ENCODE results near the gene COL11A1.

The COL11A1 gene

DNA sequence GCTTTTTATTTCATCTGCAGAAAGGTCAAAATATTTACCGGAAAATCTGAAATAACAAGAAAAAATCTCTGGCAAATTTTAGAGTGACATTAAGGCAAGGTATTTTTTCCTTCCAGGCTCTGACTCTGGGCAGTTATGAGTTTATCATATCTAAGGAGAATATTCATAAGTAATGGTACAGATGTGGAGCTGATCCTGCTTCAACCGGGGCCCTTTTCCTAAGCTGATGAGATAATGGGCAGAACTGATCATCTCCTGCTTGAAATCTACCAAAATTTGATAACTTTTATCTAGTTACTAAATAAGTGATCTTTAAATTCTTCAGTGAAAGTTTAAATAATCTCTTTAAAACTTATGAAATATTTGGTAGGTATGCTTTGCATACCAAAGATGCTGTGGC lies 211.6 kb downstream of the COL11A1 start:
- no peak for DNase-seq

- no peak for DNase-seq
These were observed 212.0 kb downstream of the COL11A1 start for GRCh38 chr1:102896286-102896685.

- no peak for DNase-seq
These were observed 216.3 kb downstream of the COL11A1 start for GRCh38 chr1:102891868-102892625.

DNA sequence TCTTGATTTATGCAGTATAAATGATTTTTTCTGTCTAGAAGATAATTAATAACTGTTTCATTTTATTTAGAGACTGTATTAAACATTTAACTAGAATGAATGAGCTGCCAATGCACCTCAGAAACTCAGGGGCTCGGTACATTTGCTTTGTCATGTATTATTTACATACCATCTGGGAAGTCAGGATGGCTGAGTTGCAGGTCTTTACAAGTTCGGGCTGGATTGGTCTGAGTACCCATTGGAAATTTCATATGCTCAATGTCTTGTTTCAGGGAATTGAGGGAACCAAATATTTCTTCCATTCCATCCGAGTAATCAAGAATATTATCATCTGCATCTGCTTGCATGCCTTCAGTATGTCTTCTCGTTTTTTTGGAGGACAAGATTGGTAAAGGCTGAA lies 221.7 kb downstream of the COL11A1 start:
- no peak for DNase-seq

DNA sequence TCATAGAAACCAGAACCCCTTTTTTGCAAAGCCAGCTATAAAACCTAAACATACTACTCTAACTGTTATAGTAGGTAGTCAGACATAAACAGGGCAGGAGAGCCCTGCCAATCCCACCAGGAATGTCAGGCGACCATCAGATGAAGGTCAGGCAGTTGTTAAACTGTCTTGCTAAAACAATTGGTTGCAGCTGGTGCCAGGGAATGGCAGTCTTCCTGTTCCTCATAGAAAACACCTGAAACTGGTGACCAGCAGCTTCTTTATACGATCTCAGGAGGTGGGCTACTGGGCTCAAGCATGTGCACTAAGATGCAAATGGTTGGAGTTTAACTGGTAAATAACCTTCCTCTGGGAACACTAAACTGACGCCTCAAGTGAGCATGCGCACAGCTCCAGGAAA lies 224.1 kb downstream of the COL11A1 start:
- DNase-seq: no peak

DNA sequence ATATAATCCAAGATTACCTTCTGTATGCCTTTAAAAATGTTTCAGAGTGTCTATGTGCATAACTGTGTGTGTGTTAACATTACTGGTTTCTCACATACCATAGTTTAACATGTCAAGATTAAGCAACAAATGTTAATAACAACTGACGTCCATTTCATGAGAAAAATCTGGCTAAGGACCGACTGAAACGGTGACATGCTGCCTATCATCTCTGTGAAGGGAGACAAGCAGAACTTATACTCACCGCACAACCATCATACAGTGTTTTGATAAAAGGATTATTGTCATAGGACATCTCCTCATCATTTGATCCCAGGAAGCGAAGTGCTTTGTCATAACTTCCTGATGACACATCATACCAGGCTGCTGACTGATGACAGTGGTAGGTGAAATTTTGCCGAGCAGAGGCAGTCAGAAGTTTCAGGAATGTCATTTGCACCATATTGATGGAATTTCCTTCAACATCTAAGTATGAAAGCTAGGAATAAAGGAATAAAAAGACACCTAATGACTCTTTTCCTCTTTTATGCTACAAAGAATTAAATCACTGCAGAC lies 228.8 kb downstream of the COL11A1 start:
- no peak for DNase-seq

DNA sequence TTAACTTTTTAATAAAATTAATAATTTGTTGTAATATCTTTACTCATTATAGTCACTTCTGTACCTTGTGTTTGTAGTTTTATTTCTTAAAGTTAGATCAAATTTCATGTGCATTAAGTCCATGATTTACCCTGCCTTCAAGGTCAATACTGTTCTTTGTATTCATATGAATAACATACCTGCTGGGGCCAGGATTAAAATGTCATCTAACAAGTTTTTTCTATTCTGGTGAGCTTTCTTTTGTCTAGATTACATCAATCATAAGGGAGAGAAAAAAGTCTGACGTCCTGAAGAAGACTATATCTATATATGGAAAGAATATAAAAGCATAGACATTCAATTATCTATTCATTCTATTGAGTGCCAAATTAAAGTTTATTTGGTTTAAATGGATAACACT lies 232.6 kb downstream of the COL11A1 start:
- DNase-seq: no peak

- DNase-seq: no peak
These were observed 235.8 kb downstream of the COL11A1 start for GRCh38 chr1:102872526-102872925.

- DNase-seq: no peak
These were observed 236.2 kb downstream of the COL11A1 start for GRCh38 chr1:102872097-102872496.

DNA sequence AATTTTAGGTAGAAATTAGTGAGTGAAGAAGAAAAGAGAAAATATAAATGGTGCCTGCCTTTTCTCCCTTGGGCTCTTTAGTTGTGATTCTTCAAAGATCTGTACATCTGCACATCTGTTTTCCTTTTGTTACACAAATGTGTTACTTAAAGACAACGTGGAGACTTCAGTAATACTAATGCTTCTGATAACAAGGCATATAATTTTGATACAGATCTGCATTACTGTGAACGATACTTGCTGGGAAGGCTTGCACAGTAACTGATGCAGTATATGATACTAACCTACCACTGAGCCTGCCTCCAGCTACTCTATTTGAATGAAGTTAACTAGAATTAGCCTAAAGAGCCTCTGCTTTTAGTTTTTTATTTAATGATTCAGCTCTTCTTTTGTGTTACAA lies 244.6 kb downstream of the COL11A1 start:
- no peak for DNase-seq

DNA sequence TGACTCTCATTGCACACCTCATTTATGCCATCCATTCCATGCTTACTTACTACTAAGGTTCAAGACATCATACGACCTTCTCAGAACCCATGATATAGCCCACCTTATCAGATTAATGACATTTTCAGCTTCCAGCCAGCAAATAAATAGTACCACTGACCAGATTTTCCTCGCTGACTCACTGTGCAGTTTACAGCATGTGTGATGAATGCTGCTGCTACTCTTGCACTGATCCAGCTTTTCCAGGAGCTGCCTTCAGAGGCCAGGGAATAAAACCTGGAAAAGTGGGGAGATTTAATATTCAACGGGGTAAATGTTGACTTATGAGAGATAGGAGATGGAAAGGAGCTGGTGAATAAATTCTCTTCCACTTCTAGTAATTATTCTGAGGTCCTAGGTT lies 247.1 kb downstream of the COL11A1 start:
- DNase-seq: no peak

DNA sequence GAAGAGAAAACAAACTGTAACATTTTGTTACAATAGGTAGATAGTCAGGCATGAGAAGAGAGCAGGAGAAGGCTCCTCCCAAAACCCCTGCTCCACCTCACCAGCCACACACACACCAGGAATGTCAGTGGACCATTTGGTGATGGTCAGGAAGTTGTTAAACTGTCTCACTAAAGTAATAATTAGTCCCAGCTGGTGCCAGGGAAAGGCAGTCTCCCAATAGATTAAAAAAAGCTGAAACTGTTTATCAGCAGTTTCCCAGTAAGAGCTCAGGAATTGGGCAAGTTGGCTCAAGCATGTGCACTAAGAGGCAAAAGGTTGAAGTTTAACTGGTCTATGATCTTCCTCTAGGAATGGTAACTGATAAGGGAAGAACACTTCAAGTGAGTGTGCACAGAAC lies 249.6 kb downstream of the COL11A1 start:
- DNase-seq: no peak

DNA sequence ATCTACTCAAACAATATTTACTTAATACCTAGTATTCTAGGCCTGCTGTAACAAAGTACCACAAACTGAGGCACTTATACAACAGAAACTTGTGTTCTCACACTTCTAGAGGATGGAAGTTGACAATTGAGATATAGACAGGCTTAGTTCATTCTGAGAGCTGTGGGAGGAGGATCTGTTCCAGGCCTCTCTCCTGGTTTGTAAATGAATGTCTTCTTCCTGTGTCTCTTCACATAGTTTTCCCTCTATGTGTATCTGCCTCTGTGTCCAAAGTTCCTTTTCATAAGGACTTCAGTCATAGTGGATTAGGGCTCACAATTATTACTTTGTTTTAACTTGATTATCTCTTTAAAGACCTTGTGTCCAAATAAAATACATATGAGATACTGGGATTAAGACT lies 251.1 kb downstream of the COL11A1 start:
- no peak for DNase-seq

- DNase-seq: no peak
These were observed 254.6 kb downstream of the COL11A1 start for GRCh38 chr1:102853701-102854187.

DNA sequence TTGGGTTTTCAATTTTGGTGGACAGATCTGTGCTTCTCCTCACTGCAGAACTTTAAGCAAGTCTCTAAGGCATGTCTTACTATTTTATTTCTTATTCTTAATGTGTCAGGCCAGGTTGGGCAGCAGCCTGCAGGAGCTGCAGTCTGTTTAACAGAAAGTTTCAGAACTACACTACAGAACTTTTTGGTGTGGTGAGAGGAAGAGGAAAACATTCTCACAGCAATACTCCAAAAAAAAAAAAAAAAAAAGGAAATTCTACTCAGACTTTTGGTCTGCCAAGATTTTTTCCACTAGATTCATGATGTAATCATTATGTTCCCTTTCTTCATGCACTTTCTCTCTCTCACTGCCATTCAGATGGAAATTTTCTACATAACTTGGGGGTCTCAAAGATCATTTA lies 255.2 kb downstream of the COL11A1 start:
- no peak for DNase-seq

- no peak for DNase-seq
These were observed 255.7 kb downstream of the COL11A1 start for GRCh38 chr1:102852613-102853012.

DNA sequence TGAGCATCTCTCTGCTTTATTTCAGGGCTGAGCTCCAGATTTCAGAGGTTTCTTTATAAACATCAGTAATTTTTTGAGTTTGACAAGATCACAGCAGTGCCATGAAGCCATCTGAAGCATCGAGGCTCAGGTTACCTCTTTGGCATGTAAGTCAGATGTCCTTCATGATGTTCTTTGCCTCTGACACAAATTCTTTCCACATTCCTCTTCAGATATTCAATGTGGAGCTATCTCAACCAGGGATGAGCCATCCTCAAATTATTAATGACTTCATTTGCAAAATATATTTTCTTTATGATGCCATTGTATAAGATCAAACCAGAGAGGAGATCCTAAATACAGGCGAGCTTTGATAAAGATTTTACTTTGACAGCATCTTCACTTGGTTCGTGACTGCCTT lies 256.7 kb downstream of the COL11A1 start:
- DNase-seq: no peak

- DNase-seq: no peak
These were observed 265.7 kb downstream of the COL11A1 start for GRCh38 chr1:102842606-102843005.

DNA sequence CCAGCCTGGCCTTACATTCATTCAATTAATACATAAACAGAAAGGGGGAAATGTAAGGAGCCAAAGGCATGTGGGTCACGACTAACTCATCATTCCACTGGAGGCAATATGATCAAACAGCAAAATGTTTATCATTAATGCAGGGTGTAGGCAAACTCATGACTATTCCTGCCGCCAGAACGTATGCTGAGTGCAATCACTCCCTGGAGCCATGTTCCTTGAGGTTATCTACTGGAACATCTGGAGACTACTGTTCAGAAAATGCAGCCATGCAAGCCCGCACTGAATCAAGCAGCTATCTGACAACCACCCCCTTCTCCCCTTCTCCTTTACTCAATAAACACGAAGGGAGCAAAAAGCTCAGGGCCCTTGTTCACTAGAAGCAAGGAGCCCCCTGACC lies 267.6 kb downstream of the COL11A1 start:
- DNase-seq: no peak

DNA sequence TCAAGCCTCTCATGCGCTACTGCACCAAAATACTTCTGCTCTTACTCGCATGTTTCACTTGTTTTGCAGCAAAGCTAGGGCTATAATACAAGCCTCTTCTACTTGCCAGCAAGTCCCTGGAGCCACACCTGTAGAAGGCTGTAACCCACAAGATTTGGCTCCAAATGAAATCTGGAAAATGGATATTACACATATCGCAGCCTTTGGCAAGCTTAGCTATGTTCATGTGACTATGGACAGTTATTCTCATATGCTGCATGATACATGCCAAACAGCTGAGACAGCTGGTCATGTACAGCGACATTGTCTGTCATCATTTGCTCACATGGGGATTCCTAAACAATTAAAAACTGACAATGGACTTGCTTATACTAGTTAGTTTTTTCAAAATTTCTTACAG lies 270.3 kb downstream of the COL11A1 start:
- DNase-seq: no peak

- no peak for DNase-seq
These were observed 270.8 kb downstream of the COL11A1 start for GRCh38 chr1:102837551-102837950.

GRCh38 chr1:102836991-102837390 lies 271.3 kb downstream of the COL11A1 start:
- DNase-seq: no peak

DNA sequence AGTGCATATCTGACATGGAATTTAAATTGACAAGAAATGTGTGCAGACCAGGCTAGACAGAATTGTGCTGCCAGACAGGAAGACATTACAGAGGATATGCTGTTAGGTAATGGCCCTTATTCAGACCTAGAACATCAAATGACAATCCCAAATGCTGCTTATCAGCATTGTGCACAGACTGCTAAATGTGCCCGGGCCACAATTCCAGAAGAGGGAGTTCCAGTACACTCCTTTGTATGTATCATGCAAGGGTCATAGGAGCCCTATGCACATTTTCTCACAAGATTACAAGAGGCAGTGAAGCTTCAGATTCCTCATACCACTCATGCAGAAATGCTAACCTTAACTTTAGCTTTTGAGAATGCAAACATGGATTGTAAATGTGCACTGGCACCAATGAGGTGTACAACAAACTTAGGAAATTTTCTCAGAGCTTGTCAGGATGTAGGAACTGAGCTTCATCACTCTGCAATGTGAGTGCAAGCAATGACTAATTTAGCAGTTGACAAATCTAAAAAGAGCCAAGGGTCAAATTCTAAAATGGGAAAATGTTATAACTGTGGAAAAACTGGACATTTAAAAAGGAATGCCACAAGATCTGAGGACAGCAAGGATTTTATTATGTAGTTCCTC lies 273.5 kb downstream of the COL11A1 start:
- DNase-seq: no peak

- DNase-seq: no peak
These were observed 275.2 kb downstream of the COL11A1 start for GRCh38 chr1:102833151-102833550.

Measured in activated CD4-positive, alpha-beta T cell treated with anti-CD3 and anti-CD28 coated beads, Interleukin-10, Interleukin-2, amounts not matched to agents 100 ng/mL and 50 ng/mL, durations not matched to agents 16 hours and 8 hours (primary cell).